ENCODE results near the gene AGBL4.

AGBL4 gene

DNA sequence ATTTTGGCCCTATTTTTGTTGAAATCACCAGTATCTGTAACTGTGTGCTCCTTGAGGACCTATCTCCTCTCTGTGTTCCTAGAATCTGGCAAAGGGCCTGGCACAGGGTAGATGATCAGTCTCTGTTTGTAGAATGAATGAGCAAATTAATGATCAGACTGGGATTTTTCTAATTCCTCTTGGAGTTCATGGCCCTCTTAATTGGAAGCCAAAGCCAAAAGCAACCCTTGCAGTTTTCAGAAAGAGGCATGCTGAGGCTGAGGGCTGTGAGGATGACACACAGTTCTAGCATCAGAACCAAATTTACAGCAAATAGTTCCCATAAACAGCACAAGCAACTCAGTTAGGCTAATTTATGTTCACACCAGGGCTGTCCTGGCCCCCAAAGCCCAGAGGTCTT lies 1136.0 kb downstream of the AGBL4 start:
- no peak for DNase-seq (ENCODE audit: low spot score)

DNA sequence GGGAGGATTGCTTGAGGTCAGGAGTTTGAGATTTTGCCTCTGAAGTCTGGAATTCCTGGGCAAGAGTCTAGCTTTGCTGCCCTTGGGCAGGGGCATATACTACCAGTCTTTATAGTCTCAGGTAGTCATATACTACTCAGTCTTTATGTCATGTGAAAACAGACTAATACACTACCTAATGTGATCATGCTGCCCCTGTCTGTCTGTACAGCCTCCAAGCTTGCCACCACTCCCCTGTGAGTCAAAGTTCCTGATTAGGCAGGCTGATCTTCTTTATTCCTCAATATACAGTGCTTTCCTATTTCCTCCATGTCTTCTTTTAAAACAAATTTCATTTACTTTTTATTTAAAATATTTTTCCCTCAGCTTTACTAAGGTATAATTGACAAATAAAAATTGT lies 1141.7 kb downstream of the AGBL4 start:
- no peak for DNase-seq (ENCODE audit: low spot score)

DNA sequence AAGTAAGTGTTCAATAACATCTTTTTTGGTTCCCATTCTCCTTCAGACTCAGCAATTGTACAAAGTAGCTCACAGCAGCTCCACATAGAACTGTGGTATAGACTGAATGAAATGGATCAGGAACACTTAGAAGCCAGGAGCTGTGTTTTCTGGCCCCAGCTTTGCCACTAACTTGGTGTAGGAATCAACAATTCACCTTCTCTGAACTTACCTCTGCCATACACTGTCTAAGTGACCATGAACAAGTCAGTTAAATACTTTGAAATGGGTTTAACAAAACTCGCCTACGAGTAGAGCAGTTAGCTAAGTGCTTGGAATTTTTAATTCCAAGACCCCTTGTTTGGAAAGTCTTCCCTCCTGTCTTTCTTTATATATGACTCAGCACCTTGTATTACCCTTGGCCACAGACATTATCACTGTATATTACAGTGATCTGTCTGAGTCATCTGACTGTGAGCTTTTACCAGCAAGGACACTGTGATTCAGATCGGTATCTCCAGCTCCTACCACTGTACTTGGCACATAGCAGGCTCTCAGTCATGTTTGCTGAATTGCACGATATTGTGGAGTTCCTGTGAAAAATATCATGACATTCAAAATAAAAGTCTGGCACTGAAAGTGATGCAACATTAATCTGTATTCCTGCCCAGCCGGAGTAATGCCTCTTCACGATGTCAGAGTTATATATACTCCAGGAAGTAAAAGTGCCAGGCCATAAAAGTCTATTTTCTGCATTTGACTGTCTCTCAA lies 1145.4 kb downstream of the AGBL4 start:
- no peak for DNase-seq (ENCODE audit: low spot score)

DNA sequence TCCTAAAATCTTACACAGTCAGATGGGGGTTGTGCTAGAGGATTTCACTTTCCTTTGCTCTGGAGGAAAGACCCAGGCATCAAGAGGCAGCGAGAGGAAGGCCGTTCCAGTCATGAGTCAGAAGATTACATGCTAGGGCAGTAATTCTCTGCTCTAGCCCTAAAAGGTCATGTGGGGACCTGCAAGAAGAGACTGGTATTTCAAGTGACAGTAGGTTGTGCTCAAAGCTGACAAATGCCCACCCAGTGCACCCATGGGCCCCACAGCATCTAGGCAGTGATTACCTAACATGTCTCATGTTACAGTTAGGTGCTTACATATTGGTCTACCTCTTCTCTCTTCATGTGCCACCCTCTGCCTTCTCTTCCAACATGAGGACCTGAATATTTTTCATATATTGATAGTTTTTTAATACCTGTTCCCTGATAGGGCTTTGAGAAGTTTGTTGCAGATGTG lies 1147.4 kb downstream of the AGBL4 start:
- DNase-seq (ENCODE audit: low spot score) = no peak

DNA sequence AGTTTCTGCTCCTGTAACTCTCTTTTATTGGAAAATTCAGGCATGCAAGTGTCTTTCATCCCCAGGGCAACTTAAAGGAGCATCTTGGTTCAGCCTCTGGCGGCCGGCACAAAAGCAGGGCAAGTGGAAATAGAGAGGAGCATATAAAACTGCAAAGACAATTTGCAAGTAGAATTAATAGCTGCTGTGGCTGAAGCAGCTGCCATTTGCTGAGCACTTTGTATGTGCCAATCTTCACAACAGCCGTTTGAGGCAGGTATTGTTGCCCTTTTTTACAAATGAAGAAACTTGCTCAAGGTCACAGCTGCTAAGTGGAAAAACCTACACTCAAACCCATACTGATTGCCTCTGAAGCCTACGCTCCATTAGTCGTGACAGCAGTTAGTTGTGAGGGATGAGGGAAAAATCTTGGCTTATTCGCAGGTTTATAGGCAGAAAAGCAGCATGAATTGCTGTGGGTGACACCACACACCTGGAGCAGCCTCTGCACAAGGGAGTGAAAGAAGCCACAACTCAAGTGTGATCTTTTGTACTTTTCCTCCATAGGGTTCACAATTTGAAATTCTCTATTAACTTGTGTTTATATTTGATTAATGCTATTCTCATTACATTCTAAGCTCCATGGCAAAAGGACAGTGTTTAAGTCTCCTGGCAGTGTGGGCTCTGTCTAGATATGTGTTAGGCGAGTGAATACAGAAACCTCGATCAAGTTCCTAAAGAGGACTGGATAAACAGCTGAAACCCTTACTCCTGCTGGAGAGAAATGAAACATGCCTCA lies 1148.0 kb downstream of the AGBL4 start:
- no peak for DNase-seq (ENCODE audit: low spot score)

DNA sequence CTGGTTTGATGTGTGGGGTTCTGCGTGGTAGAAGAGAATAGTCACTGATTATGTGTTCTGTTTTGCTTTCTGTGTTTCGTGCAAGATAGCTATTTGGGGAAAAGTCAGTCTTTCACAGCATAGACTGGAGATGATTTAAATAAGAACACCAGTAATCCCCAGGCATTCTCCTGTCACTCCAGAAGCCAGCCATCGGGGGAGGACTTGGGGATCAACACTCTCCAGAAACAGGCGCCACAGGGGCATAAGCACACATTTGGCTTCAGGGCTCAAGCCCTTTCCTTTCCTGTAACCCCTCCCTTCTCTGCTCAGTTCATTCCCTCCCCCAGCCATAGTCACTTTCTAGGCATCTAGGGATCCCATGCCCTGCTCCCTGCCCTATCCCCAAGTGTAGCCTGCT lies 1149.8 kb downstream of the AGBL4 start:
- no peak for DNase-seq (ENCODE audit: low spot score)

DNA sequence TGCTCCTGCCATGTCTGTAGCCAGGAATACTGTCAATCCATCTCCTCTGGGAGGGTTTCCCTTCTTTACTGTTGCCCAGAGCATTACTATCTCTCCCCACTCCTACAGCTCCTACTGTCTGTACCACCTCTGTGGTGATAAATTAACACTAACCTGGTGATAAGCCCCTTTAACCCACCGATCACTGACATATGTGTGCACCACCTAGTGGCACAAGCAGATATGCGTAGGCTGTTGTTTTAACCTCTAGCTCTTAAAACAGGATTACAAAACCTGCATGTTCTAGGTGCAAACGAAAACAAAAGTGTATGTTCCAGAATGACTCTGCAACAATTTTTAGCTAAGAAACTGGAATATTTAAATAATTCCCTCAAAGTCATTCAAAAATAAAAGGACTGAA lies 1153.2 kb downstream of the AGBL4 start:
- DNase-seq (ENCODE audit: low spot score) = no peak

DNA sequence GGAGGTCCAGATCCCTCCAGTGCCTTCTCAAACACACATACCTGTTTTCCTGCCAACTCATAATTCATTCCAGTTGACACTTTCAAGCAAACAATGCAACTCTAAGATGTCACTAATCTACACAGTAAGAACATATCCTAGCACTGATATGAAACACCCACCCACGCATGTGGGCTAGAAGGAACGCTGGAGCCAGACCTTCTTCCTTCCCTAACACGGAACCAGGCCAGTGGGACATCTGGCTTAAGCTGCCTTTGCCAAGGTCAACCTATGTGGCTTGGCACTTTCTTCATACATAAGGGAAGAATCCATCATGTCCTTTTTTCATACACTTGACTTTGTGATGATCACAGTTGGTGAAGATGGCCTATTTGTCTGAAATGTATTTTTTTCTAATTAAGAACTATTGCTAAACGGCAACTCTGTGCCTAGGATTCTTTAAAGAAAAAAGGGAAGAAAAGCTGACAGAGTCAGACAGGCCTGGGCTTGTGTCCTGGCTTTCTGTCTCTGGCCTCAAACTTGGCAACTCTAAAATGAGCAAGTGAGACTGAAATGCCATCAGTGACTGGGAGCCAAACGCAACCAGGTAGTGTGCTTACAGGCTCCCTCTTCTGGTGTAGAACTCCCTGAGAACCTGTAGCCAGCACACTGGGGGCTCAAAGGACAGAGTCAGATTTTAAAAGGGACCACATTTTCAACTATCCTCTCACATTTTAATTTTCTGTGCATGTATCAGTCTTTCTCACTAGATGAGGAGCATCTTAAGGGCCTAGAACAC lies 1154.4 kb downstream of the AGBL4 start:
- DNase-seq (ENCODE audit: low spot score) = no peak

DNA sequence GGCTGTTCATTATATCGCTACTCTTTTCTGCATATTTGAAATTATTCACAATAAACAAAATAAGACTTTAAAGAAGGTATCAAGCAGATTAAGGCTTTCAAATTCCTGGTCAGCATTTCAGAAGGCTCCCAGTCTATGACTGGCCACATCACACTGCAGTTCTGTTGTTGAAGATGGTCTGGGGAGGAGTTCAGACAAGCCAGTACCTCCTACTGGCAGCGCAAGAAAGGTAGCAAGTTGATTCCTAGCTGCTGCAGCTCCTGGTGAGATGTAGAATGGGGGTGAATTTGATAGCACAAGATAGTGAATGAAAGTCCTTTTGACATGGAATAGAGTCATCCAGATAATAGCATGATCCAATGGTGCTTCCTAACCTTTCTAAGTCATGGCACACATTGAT lies 1158.8 kb downstream of the AGBL4 start:
- DNase-seq (ENCODE audit: low spot score) = no peak

DNA sequence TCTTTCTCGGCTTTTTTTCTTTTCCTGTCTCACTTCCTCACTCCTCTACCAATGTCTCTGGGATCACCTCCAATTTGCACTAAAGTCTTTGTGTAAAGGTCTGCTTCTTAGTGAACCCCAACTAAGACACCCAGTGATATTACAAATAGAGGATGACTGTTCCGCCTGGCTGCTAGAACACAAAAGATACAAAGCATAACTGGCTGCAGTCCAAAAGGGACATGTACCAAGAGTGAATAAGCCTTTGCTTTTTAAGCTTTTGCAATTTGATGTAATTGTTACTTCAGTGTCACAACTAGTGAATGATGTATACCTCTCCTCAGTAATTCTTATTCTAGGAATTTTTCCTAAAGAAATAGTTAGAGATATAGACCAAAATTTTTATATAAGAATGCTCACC lies 1164.3 kb downstream of the AGBL4 start:
- DNase-seq (ENCODE audit: low spot score) = no peak

DNA sequence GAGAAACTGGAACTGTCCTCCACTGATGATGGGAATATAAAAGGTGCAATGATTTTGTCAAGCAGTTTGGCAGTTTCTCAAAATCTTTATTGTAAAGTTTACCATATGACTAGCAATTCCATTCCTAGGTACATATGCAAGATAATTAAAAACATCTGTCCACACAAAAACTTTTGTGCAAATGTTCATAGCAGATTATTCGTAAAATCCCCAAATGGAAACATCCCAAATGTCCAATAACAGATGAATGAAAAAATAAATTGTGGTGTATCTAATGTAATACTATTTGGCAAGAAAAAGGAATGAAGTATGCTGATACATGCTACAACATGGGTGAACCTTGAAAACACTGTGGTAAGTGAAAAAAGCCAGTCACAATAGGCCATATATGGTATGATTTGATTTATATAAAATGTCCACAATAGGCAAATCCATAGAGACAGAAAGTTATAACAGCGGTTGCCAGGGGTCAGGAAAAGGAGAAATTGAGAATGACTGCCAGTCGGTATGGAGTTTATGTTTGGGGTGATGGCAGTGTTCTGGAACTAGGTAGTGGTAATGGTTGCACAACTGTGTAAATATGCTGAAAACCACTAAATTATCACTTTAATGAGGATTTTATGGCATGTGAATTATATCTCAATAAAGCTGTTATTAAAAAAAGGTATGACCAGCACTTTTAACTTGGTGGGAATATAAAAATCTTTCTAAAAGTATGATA lies 1165.4 kb downstream of the AGBL4 start:
- DNase-seq (ENCODE audit: low spot score) = no peak

DNA sequence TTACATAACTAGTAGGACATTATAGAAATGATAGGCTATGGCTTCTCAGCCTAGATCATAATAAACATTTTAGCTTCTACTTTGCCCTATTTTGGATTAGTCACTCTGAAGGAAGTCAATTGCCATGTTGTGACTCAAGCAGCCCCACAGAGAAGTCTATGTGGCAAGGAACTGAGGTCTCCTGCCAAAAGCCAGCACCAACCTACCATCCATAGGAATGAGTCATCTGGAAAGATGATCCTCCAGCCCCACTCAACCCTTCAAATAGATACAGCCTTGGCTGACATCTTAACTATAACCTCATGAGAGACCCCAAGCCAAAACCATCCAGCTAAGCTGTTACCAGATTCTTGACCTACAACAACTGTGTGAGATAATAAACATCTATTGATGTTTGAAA lies 1170.7 kb downstream of the AGBL4 start:
- DNase-seq (ENCODE audit: low spot score) = no peak

DNA sequence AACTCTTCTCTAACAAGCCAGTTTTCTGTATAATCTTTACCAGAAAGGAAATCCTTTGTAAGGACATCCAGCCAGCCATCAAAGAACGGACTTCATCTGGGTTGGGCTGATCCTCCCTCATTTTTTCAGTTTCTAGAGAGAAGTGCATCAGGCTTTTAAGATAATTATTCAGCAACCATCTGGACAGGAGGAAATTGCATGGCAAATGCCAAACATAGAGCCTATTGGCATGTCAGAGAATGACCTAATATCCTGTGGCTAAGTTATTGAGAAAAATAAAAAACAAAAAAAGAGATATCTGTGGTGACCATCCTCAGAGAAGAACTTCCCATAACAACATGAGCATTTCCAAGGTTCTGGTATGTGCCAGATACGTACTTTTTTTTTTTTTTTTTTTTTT lies 1172.1 kb downstream of the AGBL4 start:
- DNase-seq (ENCODE audit: low spot score) = no peak

DNA sequence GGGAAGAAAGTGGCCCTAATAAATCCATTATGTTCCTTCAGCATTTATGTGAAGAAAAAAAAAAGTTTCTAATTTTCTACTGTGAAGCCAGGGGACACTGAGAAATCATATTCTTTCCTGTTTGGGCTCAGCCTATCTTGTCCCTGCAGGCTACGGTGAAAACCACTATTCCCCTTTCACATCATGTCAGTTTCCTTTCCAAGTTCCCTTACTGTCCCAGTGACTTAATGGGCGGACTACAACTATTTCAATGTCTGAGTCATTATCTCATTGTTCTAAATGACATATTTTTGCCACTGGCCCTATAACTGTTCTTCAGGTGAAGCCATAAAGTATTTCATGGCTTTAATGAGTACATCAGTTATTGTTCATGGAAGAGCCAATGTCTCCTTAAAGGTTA lies 1175.7 kb downstream of the AGBL4 start:
- no peak for DNase-seq (ENCODE audit: low spot score)

DNA sequence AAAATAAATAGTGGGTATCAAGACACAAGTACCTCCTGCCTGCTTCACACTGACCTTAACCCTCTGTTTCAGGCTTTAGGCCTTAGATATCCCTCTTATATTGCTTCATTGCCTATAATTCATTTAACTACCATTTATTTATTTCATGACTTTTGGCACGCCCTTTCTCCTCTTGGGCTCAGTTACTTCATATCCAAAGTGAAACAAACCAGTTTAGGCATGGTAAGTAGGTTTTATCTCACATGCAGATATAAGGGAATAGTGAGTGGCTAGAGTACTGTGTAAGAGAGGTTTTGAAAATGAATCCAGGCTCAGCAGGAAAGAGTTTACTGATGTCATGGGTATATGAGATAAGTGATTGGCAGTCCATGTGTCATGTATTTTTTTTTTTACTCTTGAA lies 1177.3 kb downstream of the AGBL4 start:
- no peak for DNase-seq (ENCODE audit: low spot score)

DNA sequence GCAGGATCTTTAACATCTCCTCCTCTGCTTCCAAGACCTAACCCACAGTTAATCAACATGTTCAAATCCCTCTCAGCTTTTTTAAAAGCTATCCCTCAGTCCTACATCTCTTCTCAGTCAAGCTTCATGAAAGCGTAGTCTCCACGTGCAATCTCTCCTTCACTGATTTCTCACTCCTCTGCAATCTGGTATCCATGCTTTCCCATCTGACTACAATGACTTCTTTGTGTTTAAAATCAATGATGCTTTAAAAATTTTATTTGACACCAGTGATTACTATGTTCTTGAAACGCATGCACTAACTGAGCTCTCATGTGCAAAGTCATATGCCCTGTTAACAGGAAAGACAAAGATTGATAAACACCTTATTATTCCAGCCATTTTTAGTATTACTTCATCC lies 1179.6 kb downstream of the AGBL4 start:
- DNase-seq (ENCODE audit: low spot score) = no peak

DNA sequence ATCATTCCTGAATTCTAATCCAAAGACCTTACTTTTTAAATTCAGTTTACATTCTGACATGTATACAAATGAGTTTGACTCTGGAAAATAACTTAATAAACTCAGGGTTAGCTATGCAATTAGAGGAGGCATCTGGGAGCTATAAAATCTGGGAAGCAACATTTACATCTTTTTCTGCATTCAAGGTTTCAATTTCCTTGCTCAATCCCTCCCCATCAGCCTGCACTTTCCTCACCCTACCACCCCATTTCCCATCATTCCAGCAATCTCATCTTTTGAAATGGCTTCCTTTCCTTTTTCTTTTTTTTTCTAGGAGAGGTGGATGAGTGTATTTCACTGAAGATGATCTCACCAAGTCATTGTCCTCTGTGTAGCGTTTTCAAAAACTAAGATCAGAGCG lies 1181.8 kb downstream of the AGBL4 start:
- no peak for DNase-seq (ENCODE audit: low spot score)

DNA sequence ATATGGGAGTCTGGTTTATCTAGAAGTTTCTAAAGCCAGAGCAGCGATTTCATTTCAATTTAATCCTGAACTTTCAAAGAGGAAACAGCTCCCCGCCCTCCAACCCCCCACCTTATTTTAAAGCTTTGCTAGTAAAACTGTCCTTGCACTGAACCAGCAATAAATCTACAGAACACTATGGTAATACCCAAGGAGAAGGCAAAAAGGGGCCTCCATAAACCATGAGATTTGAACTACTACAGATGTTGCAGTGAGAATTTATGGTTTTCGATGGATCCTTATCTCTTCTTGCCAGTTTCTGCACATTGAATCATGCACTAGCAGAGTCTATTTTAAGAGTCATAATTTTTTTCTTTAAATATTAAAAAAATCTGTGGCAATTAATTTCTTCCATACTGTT lies 1182.3 kb downstream of the AGBL4 start:
- no peak for DNase-seq (ENCODE audit: low spot score)

DNA sequence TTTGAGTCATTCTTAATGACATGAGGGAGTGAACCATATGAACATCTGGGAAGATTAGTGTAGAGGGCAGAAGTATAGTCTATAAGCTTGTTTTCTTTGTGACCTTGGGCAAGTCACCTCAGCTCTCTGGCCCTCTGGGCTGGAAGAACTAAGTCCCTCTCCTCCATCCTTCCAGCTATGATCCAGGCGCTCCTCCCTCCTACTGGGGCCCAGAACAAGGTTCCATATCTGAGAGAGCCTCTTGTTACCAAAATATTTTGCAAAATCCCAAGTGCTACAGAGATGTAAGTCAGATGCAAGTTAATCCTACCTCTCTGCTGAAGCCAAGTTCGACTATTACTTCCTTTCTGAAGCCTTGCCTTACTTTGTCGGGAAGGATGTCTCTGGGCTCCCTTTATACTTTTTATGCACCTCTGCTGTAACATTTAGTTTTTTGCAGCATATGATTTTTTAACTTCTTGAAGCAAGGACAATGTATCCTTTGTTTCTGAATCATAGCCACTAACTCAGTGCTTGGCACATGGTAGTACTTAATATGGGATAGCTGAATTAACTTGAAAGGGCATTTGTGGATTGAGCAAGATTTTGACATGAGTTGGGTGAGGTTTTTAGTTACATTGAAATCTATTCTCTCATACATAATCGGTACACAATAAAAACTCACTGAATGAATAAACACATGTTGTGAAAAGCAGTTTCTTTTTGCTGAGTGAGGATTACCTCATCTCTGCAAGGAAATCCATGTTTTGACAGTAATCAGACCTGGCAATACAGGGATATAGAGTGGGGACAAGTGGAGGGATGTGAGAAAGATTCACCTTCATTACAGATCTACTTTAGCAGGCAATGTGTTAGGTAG lies 1192.4 kb downstream of the AGBL4 start:
- no peak for DNase-seq (ENCODE audit: low spot score)

DNA sequence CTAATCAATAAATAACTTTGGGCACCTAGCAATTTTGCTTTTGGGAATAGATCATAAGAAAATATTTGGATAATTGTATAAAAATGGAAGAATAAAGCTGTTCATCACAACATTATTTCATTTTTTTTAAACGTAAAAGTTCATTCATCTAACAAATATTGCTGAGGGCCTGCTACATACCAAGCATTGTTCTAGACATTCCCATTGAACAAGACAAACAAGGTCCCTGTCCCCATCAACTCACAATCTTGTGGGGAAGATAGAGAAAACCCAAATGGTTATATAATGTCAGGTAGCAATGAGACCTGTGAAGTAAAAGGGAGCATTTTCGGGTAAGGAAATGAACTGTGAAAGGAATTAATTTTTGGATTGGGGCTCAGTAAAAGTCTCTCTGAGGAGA lies 1193.0 kb downstream of the AGBL4 start:
- no peak for DNase-seq (ENCODE audit: low spot score)

DNA sequence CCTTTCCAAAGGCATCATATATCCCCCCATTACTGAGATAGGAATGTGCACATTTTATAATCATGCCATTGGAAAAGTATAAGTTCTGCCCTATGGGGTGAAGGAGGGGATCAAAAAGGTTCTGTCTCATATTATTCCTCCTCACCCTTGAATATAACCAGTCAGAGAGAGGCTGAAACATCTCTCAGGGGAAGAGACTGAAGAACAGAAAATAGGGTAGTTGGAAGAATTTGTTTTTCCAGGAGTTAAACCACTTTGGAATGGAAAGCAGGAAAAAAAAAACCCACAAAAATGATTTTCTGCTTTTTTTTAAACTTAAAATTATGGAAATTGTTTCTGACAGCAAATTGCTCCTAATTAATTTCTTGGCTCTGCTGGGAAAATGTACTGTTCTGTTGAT lies 1194.3 kb downstream of the AGBL4 start:
- no peak for DNase-seq (ENCODE audit: low spot score)

All from CD4-positive, alpha-beta T cell treated with Interleukin-2 at 100 ng/mL for 4 hours (primary cell).